GM12878 (cell line): Measurements from ENCODE around the gene FHIP1A. TPM values are rescaled to one million over a fixed set of nuclear protein-coding genes. Genes with fewer than 3 reads are reported as not detected.

Experiments
- FOXM1 ChIP-seq: IDR thresholded peaks from 2 replicates; pipeline ENCODE4 v1.6.1; 2012; ENCODE audit warnings: low read depth, mild to moderate bottlenecking, inconsistent platforms, low read length, moderate library complexity
- NFIC ChIP-seq: IDR thresholded peaks from 2 replicates; pipeline ENCODE4 v1.6.1; 2012; ENCODE audit warnings: low read depth, mild to moderate bottlenecking, inconsistent platforms, low read length, moderate library complexity
- POLR2A ChIP-seq: IDR thresholded peaks from 2 replicates; pipeline ENCODE4 v1.6.1; 2011; ENCODE audit warnings: low read depth, mild to moderate bottlenecking, low read length
- RCOR1 ChIP-seq: conservative IDR thresholded peaks from 2 replicates; pipeline ENCODE4 v1.6.1; 2012; ENCODE audit warnings: low read depth, low read length, improper control_type of control experiment
- SIN3A ChIP-seq: IDR thresholded peaks from 2 replicates; pipeline ENCODE4 v1.6.1; 2012; ENCODE audit warnings: low read depth, low read length, improper control_type of control experiment
- SMC3 ChIP-seq: IDR thresholded peaks from 2 replicates; pipeline ENCODE4 v1.6.1; 2011; ENCODE audit warnings: low read length, improper control_type of control experiment, borderline replicate concordance
- TCF3 ChIP-seq: IDR thresholded peaks from 2 replicates; pipeline ENCODE4 v1.6.1; 2012; ENCODE audit warnings: low read depth, mild to moderate bottlenecking, low read length, borderline replicate concordance; ENCODE audit not compliant: insufficient read depth
- ZBTB11 ChIP-seq: fragments of 450-650 bp; formaldehyde crosslinking; IDR thresholded peaks from 2 replicates; pipeline ENCODE4 v1.5.0; 2022; ENCODE audit warnings: mild to moderate bottlenecking, missing genetic modification characterization
- polyA plus RNA-seq, 11 experiments: library from polyadenylated mRNA; depleted of rRNA in 4 of 11; unstranded in 6 of 11; stranded (reverse) in 5 of 11; fragments of >200 nt; fragmentation: Nextera tagmentation in 4 of 11; fragmentation: Illumina TruSeq in 1 of 11; extraction: Ambion mirVana in 4 of 11; extraction: Trizol in 1 of 11; gene quantifications; 1 replicate in 1 of 11; 2 replicates in 10 of 11; pipeline versions ENCODE4 v1.2.1 to v1.2.3, GENCODE V29; 2011 to 2016; ENCODE audit warnings: inconsistent platforms in 2 of 11, missing spikeins in 2 of 11, low read depth in 1 of 11
- total RNA-seq, 4 experiments: library from RNA; depleted of rRNA in 3 of 4; stranded (reverse); fragments of >200 nt in 3 of 4; fragmentation: Illumina TruSeq in 1 of 4; extraction: Trizol in 1 of 4; gene quantifications; 2 replicates each; pipeline versions ENCODE4 v1.2.1 to v1.2.3, GENCODE V29; 2013 to 2021
- TF ChIP-seq, protein P1 (sequence below): IDR thresholded peaks from 2 replicates; pipeline ENCODE4 v1.6.1; 2011; ENCODE audit warnings: low read depth, low read length, improper control_type of control experiment, borderline replicate concordance
- TF ChIP-seq, protein P2 (sequence below): fragments of 450-650 bp; IDR thresholded peaks from 2 replicates; pipeline ENCODE4 v1.6.1; 2017; ENCODE audit warnings: low read depth, mild to moderate bottlenecking, moderate library complexity

The FHIP1A gene
- total and polyA plus RNA-seq, 10 of the 15 experiments (the other 5 are each of a cell fraction or from before 2014, with no cell fraction given): 0.02 to 5.5 (median 0.13) TPM; not detected in 1

DNA sequence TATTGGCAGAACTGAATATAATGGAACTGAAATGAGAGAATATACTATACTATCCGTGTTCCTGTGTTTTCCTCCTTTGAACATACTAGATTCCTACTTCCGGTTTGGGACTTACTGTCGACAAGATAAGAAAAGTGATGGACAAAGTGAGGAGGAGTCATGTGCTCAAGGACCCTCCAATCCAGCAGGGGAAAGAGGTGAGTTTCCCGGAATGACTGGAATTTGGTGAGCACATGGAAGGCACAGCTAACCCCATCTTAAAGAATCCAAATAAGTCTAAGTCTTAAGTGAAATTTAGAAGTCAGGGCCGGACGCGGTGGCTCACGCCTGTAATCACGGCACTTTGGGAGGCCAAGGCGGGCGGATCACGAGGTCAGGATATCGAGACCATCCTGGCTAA, 47.0 kb upstream of the FHIP1A start (continued):
- TF ChIP-seq FOXM1 (no peak), RCOR1 (no peak), SMC3 (no peak), ZBTB11 (CRISPR knock-in tag) (no peak), TCF3 (no peak), SIN3A (no peak), POLR2A (no peak), NFIC (no peak)
- TF ChIP-seq, protein P1, sequence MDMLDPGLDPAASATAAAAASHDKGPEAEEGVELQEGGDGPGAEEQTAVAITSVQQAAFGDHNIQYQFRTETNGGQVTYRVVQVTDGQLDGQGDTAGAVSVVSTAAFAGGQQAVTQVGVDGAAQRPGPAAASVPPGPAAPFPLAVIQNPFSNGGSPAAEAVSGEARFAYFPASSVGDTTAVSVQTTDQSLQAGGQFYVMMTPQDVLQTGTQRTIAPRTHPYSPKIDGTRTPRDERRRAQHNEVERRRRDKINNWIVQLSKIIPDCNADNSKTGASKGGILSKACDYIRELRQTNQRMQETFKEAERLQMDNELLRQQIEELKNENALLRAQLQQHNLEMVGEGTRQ: no peak
- TF ChIP-seq, protein P2, sequence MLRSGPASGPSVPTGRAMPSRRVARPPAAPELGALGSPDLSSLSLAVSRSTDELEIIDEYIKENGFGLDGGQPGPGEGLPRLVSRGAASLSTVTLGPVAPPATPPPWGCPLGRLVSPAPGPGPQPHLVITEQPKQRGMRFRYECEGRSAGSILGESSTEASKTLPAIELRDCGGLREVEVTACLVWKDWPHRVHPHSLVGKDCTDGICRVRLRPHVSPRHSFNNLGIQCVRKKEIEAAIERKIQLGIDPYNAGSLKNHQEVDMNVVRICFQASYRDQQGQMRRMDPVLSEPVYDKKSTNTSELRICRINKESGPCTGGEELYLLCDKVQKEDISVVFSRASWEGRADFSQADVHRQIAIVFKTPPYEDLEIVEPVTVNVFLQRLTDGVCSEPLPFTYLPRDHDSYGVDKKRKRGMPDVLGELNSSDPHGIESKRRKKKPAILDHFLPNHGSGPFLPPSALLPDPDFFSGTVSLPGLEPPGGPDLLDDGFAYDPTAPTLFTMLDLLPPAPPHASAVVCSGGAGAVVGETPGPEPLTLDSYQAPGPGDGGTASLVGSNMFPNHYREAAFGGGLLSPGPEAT: no peak
